Fibroblast of the conjunctiva (primary cell): ENCODE results near the gene TP53TG3.
"Not testable (repeated sequence)": the region's sequence is repeated elsewhere in the genome, so short reads cannot be mapped to it uniquely, and the experiment has no call there.

ENCODE experiments used
- DNase-seq: peaks from one replicate; pipeline ENCODE4 v3.0.0-alpha.2; 2010; ENCODE audit warnings: low read depth

TP53TG3 gene, protein sequence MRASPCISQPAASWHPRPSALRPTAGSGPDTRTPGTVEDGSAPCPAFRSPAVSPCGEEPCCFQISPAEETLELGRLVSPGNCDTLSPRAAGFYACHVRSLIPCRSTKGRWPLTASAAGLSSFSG

GRCh38 chr16:32676065-32676464, at the start of gene TP53TG3:
Gene TP53TG3, minus strand, starts transcription at chr16:32676165. Its CDS starts 68 bp downstream, at chr16:32676097.
- DNase-seq: not testable (repeated sequence)

DNA sequence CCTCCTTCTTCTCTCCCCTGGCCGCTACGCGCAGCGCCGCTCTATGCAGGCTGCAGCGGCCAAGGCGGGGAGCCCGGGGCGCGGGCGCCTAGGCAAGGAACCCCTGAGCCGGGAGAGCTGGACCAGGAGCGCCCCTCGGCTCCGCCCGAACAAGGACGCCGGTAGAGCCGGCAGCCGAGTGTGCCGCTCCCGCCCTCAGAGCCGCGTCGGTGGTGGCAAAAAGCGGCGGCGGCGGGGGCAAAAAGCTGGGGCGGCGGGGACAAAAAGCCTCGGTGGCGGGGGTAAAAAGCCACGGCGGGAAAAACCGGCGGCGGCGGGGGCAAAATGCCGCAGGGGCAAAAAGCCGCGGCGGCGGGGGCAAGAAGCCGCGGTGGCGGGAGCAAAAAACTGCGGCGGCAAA, 25.1 kb downstream of the TP53TG3 start:
- DNase-seq: not testable (repeated sequence)

GRCh38 chr16:32647562-32647961, 28.4 kb downstream of the TP53TG3 start:
- DNase-seq: not testable (repeated sequence)

GRCh38 chr16:32646780-32647179, 29.2 kb downstream of the TP53TG3 start:
- not testable (repeated sequence) for DNase-seq

DNA sequence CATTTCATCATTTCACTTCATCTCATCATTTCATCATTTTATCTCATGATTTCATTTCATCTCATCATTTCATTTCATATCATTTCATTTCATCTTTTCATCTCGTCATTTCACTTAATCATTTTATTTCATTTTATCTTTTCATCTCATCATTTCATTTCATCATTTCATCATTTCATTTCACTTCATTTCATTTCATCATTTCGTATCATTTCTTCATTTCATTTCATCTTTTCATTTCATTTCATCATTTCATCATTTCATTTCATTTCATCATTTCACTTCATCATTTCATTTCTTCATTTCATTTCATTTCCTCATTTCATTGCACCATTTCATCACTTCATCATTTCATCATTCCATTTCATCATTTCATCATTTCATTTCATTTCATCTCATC, 29.8 kb downstream of the TP53TG3 start:
- DNase-seq: not testable (repeated sequence)

DNA sequence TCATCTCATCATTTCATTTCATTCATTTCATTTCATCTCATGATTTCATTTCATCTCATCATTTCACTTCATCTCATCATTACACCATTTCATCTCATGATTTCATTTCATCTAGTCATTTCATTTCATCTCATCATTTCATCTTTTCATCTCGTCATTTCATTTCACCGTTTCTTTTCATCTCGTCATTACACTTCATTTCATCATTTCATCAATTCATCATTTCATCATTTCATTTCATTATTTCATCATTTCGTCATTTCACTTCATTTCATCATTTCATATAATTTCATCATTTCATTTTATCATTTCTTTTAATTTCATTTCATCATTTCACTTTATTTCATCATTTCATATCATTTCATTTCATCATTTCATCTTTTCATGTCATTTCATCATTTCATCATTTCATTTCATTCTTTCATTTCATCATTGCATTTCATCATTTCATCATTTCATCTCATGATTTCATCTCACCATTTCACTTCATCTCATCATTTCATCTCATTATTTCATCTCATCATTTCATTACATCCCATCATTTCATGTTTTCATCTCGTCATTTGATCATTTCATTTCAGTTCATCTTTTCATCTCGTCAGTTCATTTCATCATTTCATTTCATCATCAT, 30.6 kb downstream of the TP53TG3 start:
- not testable (repeated sequence) for DNase-seq

DNA sequence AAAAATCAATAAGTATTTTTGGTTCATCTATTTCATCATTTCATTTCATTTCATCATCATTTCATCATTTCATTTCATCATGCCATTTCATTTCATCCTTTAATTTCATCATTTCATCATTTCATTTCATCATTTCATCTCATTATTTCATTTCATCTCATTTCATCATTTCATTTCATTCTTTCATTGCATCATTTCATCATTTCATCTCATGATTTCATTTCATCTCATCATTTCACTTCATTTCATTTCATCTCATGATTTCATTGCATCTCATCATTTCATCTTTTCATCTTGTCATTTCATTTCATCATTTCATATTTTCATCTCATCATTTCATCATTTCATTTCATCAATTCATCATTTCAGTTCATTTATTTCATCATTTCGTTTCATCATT, 31.2 kb downstream of the TP53TG3 start:
- not testable (repeated sequence) for DNase-seq

- not testable (repeated sequence) for DNase-seq
These were observed 38.4 kb downstream of the TP53TG3 start for GRCh38 chr16:32637614-32638013.

DNA sequence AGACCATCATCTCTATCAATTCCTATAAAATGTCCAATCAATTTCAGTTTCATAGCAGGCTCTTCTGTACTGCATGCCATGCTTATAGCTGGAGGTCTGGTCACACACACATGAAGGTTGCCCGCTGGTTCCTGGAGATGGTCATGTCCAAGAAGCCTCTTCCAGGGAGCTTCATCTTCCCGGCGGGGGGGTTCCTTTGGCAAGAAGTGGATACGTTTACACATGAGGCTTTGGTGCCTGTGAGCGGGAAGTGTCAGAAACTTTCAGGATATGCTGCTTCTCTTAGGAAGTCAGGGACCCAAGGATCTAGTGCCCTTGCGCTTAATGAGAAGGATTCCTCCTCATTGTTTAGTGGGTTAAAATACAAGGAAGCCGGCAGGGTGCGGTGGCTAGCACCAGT, 43.9 kb downstream of the TP53TG3 start:
- not testable (repeated sequence) for DNase-seq
